WTC11 (cell line): ENCODE measurements around the gene MATR3.

Experiments used
- CREB1 ChIP-seq: sonication (generic); formaldehyde crosslinking; IDR thresholded peaks from 2 replicates; pipeline ENCODE4 v1.8.0; 2023; ENCODE audit warnings: mild to moderate bottlenecking, missing genetic modification reagents
- E2F5 ChIP-seq: sonication (generic); formaldehyde crosslinking; IDR thresholded peaks from 2 replicates; pipeline ENCODE4 v1.8.1; 2022; ENCODE audit warnings: mild to moderate bottlenecking, moderate library complexity, missing genetic modification reagents
- ESRRA ChIP-seq: sonication (generic); formaldehyde crosslinking; IDR thresholded peaks from 2 replicates; pipeline ENCODE4 v1.8.1; 2022; ENCODE audit warnings: mild to moderate bottlenecking, missing genetic modification reagents, borderline replicate concordance
- JUN ChIP-seq: sonication (generic); formaldehyde crosslinking; IDR thresholded peaks from 2 replicates; pipeline ENCODE4 v1.8.0; 2023; ENCODE audit warnings: mild to moderate bottlenecking, missing genetic modification reagents
- MAX ChIP-seq: sonication (generic); formaldehyde crosslinking; IDR thresholded peaks from 2 replicates; pipeline ENCODE4 v1.8.0; 2022; ENCODE audit warnings: mild to moderate bottlenecking, missing genetic modification reagents
- NR3C1 ChIP-seq: sonication (generic); formaldehyde crosslinking; conservative IDR thresholded peaks from 2 replicates; pipeline ENCODE4 v1.8.1; 2023; ENCODE audit warnings: low read depth, mild to moderate bottlenecking, missing genetic modification reagents
- SP1 ChIP-seq: sonication (generic); formaldehyde crosslinking; conservative IDR thresholded peaks from 2 replicates; pipeline ENCODE4 v1.8.1; 2022; ENCODE audit warnings: missing genetic modification reagents
- ZNF232 ChIP-seq: sonication (generic); formaldehyde crosslinking; IDR thresholded peaks from 2 replicates; pipeline ENCODE4 v1.8.0; 2022; ENCODE audit warnings: mild to moderate bottlenecking, missing genetic modification reagents
- ZNF423 ChIP-seq: fragments of 250-450 bp; sonication (Bioruptor Pico); IDR thresholded peaks from 2 replicates; pipeline ENCODE4 v2.1.2; 2022; ENCODE audit warnings: mild to moderate bottlenecking, moderate library complexity
- TF ChIP-seq, protein P1 (sequence below): fragments of 200-600 bp; IDR thresholded peaks from 2 replicates; pipeline ENCODE4 v1.8.0; 2022; ENCODE audit warnings: antibody characterized with exemption
- TF ChIP-seq, protein P2 (sequence below): sonication (generic); formaldehyde crosslinking; IDR thresholded peaks from 2 replicates; pipeline ENCODE4 v1.8.1; 2023; ENCODE audit warnings: mild to moderate bottlenecking, missing genetic modification reagents, borderline replicate concordance

DNA sequence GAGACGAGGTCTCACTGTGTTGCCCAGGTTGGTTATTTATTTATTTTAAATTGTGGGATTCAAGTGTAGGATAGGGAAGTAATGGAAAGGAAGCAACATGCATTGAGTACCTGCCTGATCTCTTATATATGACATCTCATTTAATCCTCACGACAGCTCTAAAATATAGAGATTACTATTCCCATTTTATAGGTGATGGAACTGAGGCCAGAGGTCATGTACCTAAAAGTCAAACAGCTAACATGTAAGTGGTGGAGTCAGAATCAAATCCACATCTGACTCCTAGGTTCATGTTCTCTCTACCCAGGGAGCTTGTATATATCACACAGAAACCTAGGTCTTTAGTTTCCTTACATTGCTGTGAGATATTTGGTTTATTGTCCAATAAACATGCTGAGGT is 26.1 kb upstream of the MATR3 start:
- TF ChIP-seq NR3C1 (CRISPR knock-in tag) (no peak), E2F5 (no peak), ZNF232 (CRISPR knock-in tag) (no peak), SP1 (CRISPR knock-in tag) (no peak), MAX (CRISPR knock-in tag) (no peak), ZNF423 (CRISPR knock-in tag) (no peak), CREB1 (no peak), ESRRA (CRISPR knock-in tag) (no peak), JUN (CRISPR knock-in tag) (no peak)
- TF ChIP-seq, protein P1, sequence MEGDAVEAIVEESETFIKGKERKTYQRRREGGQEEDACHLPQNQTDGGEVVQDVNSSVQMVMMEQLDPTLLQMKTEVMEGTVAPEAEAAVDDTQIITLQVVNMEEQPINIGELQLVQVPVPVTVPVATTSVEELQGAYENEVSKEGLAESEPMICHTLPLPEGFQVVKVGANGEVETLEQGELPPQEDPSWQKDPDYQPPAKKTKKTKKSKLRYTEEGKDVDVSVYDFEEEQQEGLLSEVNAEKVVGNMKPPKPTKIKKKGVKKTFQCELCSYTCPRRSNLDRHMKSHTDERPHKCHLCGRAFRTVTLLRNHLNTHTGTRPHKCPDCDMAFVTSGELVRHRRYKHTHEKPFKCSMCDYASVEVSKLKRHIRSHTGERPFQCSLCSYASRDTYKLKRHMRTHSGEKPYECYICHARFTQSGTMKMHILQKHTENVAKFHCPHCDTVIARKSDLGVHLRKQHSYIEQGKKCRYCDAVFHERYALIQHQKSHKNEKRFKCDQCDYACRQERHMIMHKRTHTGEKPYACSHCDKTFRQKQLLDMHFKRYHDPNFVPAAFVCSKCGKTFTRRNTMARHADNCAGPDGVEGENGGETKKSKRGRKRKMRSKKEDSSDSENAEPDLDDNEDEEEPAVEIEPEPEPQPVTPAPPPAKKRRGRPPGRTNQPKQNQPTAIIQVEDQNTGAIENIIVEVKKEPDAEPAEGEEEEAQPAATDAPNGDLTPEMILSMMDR: no peak
- TF ChIP-seq, protein P2, sequence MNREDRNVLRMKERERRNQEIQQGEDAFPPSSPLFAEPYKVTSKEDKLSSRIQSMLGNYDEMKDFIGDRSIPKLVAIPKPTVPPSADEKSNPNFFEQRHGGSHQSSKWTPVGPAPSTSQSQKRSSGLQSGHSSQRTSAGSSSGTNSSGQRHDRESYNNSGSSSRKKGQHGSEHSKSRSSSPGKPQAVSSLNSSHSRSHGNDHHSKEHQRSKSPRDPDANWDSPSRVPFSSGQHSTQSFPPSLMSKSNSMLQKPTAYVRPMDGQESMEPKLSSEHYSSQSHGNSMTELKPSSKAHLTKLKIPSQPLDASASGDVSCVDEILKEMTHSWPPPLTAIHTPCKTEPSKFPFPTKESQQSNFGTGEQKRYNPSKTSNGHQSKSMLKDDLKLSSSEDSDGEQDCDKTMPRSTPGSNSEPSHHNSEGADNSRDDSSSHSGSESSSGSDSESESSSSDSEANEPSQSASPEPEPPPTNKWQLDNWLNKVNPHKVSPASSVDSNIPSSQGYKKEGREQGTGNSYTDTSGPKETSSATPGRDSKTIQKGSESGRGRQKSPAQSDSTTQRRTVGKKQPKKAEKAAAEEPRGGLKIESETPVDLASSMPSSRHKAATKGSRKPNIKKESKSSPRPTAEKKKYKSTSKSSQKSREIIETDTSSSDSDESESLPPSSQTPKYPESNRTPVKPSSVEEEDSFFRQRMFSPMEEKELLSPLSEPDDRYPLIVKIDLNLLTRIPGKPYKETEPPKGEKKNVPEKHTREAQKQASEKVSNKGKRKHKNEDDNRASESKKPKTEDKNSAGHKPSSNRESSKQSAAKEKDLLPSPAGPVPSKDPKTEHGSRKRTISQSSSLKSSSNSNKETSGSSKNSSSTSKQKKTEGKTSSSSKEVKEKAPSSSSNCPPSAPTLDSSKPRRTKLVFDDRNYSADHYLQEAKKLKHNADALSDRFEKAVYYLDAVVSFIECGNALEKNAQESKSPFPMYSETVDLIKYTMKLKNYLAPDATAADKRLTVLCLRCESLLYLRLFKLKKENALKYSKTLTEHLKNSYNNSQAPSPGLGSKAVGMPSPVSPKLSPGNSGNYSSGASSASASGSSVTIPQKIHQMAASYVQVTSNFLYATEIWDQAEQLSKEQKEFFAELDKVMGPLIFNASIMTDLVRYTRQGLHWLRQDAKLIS: no peak
